OCI-LY3 (cell line): Measurements from ENCODE around the gene PNKP.

Source experiments
- H2AFZ ChIP-seq: fragments of 200-600, 300-600 bp; shearing (Covaris generic); 2 replicates; pipeline ENCODE4 v1.6.0; 2014; ENCODE audit warnings: antibody characterized with exemption, low read depth, low read length
- H3K27ac ChIP-seq: fragments of 200-600, 300-600 bp; sonication (generic); 2 replicates; pipeline ENCODE4 v1.5.1; 2014; ENCODE audit warnings: mild to moderate bottlenecking, low read length, moderate library complexity, mixed read lengths
- H3K27me3 ChIP-seq: fragments of 200-600, 300-600 bp; sonication (generic); 2 replicates; pipeline ENCODE4 v1.6.1; 2014; ENCODE audit warnings: low read depth, low read length, mixed read lengths
- H3K36me3 ChIP-seq: fragments of 200-600, 300-600 bp; sonication (generic); replicated peaks from 2 replicates; pipeline ENCODE3; 2014; ENCODE audit warnings: low read depth, low read length, mixed read lengths
- H3K4me1 ChIP-seq: fragments of 300-600, 200-600 bp; sonication (generic); 2 replicates; pipeline ENCODE4 v1.6.1; 2014; ENCODE audit warnings: low read length, mixed read lengths
- H3K4me2 ChIP-seq: fragments of 200-600, 300-600 bp; sonication (generic); 2 replicates; pipeline ENCODE4 v1.6.1; 2014; ENCODE audit warnings: low read length, mixed read lengths
- H3K4me3 ChIP-seq: fragments of 300-600, 200-600 bp; sonication (generic); 2 replicates; pipeline ENCODE4 v1.5.1; 2014; ENCODE audit warnings: antibody characterized with exemption, mild to moderate bottlenecking, low read length, moderate library complexity
- H3K79me2 ChIP-seq: fragments of 300-600, 200-600 bp; shearing (Covaris generic); 2 replicates; pipeline ENCODE4 v1.6.1; 2014; ENCODE audit warnings: mild to moderate bottlenecking, low read length, mixed read lengths
- H3K9ac ChIP-seq: fragments of 300-600, 200-600 bp; shearing (Covaris generic); 2 replicates; pipeline ENCODE4 v1.6.0; 2014; ENCODE audit warnings: mild to moderate bottlenecking, low read length, moderate library complexity
- H3K9me3 ChIP-seq: fragments of 200-600, 300-600 bp; shearing (Covaris generic); 2 replicates; pipeline ENCODE4 v1.6.1; 2014; ENCODE audit warnings: low read length, mixed read lengths; ENCODE audit not compliant: insufficient read depth
- H4K20me1 ChIP-seq: fragments of 200-600, 300-600 bp; sonication (generic); 2 replicates; pipeline ENCODE4 v1.6.1; 2016; ENCODE audit warnings: low read length, mixed read lengths; ENCODE audit not compliant: insufficient read depth
- EZH2phosphoT487 ChIP-seq: fragments of 200-600 bp; shearing (Covaris generic); IDR thresholded peaks from 2 replicates; pipeline ENCODE4 v1.6.1; 2018; ENCODE audit warnings: antibody characterized with exemption, mixed run types, low read depth
- TF ChIP-seq, protein P1 (sequence below): fragments of 200-600, 300-600 bp; sonication (generic); IDR thresholded peaks from 2 replicates; pipeline ENCODE4 v1.5.1; 2014; ENCODE audit warnings: antibody characterized with exemption, low read length, low read depth

PNKP gene

DNA sequence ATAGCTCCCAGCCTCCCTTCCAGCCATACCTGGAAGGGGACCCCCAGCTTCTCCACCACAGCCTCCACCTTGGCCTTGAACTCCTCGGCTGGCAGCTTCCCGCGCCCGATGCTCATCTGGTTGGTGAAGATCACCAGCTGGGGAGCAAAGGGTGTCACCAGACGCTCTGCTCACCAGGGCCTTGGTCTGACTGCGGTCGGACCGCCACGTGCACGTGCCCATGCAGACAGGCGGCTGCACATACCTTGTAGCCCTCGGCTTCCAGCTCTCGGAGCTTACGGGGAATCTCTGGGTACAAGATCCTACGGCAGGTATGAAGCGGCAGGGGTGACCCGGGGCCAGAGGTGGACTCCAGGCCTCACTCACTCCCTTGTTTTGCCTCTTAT is 3.4 kb downstream of the PNKP start:
- H4K20me1 ChIP-seq: no peaks in the 10 kb centered on the region

DNA sequence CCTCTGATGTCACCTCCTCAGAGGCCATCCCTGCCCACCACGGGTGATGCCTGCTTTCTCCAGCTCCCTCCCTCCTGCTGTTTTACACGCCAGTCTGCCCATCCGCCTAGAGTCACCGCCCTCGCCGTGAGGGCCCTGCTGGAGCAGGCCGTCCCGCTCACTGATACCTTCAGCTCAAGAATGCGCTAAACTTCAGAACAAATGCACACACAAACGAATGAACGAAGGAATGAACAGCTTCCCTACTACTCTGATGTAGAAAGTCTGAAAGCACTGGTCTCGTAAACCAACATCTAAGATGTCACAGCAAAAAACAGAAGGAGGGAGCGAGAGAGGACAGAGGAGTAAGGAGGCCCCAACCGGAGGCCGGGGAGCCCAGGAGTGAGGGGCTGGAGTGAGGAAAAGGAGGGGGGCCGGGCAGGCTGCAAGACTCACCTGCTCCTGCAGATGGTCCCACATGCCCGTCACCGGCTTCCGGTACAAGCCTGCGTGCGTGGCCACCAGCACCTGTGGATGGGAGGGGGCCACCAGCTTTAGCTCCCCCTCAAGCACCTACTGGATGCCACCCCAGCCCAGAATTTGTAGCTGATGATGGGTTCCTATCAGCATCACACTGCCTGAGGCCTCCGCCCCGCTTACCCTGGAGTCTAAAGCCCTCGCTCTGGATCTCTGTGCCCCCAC is 4.0 kb downstream of the PNKP start:
- no peaks in the 10 kb centered on the region for H3K27me3 ChIP-seq
- no peak overlapping the region for H3K27ac ChIP-seq
- peaks cover 8% of the 10 kb centered on the region for H3K4me1 ChIP-seq
- H3K4me3 ChIP-seq: no peak overlapping the region
- H3K9ac ChIP-seq: no peak overlapping the region
- peaks cover 53% of the 10 kb centered on the region for H3K36me3 ChIP-seq
- peaks cover 26% of the 10 kb centered on the region for H3K79me2 ChIP-seq
- TF ChIP-seq, protein P1, sequence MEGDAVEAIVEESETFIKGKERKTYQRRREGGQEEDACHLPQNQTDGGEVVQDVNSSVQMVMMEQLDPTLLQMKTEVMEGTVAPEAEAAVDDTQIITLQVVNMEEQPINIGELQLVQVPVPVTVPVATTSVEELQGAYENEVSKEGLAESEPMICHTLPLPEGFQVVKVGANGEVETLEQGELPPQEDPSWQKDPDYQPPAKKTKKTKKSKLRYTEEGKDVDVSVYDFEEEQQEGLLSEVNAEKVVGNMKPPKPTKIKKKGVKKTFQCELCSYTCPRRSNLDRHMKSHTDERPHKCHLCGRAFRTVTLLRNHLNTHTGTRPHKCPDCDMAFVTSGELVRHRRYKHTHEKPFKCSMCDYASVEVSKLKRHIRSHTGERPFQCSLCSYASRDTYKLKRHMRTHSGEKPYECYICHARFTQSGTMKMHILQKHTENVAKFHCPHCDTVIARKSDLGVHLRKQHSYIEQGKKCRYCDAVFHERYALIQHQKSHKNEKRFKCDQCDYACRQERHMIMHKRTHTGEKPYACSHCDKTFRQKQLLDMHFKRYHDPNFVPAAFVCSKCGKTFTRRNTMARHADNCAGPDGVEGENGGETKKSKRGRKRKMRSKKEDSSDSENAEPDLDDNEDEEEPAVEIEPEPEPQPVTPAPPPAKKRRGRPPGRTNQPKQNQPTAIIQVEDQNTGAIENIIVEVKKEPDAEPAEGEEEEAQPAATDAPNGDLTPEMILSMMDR: no peak
- no peak for TF ChIP-seq EZH2phosphoT487
- no peak overlapping the region for H2AFZ ChIP-seq
- no peaks in the 10 kb centered on the region for H3K9me3 ChIP-seq
- no peak overlapping the region for H3K4me2 ChIP-seq
- H4K20me1 ChIP-seq: no peaks in the 10 kb centered on the region

More for the DNA sequence above, 3.4 kb downstream of the PNKP start:
- H2AFZ ChIP-seq: no peak overlapping the region
- peaks cover 26% of the 10 kb centered on the region for H3K79me2 ChIP-seq
- H3K27me3 ChIP-seq: no peaks in the 10 kb centered on the region
- no peak overlapping the region for H3K4me3 ChIP-seq
- peaks cover 8% of the 10 kb centered on the region for H3K4me1 ChIP-seq
- TF ChIP-seq, protein P1: no peak
- TF ChIP-seq EZH2phosphoT487: no peak
- no peak overlapping the region for H3K27ac ChIP-seq
- no peak overlapping the region for H3K9ac ChIP-seq
- H3K4me2 ChIP-seq: no peak overlapping the region
- H3K9me3 ChIP-seq: no peaks in the 10 kb centered on the region
- peaks cover 49% of the 10 kb centered on the region for H3K36me3 ChIP-seq

DNA sequence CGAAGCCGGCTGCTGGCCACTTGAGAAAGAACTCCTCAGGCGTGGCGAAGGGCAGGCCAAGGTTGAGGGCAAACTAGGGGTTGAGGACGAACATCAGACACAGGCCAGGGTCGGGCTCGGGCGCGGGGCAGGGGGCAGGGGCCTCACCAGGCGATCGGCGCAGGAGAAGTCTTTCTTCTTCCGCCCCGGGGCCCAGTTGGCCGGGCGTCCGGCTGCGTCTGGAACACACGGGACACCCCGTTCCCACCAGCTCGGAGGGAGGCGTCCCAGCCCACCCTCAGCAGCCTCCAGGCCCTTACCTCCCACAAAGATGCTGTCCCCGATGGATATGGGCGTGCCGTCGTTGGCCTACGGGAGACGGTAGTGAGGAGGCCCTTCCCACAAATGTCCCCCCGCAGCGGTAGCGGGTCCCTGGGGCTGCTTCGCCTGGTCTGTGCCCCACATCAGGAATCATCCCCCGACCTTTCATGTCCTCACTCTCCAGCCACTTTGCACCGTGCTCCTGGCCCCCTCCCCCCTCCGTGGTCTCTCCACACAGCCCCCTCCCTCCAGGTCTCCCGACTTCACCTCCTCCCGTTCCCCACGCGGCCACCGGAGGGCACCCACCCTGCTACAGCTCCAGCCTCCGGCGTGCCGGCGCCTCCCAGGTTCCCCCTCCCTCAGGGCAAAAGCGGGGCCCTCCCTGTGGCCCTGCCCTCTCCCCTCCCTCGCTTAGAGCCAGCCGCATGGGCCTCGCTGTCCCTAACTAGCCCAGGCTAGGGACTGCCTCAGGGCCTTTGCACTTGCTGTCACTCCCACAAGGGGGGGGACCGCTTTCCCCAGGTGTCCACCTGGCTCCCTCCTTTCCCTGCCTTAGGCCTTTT is 4.8 kb downstream of the PNKP start:
- Histone ChIP-seq H3K36me3 (peaks cover 59% of the 10 kb centered on the region), H2AFZ (no peak overlapping the region), H3K9me3 (no peaks in the 10 kb centered on the region), H3K4me2 (no peak overlapping the region), H3K4me1 (peaks cover 8% of the 10 kb centered on the region), H3K79me2 (peaks cover 26% of the 10 kb centered on the region), H4K20me1 (no peaks in the 10 kb centered on the region), H3K27me3 (no peaks in the 10 kb centered on the region), H3K4me3 (no peak overlapping the region), H3K9ac (no peak overlapping the region), H3K27ac (no peak overlapping the region)
- TF ChIP-seq, protein P1: peak; percentile 47
- no peak for TF ChIP-seq EZH2phosphoT487
